Measurements from ENCODE around the gene GNA12.

Gene GNA12

GRCh38 chr7:2709553-2710285 lies 134.4 kb downstream of the GNA12 start:
- no peak overlapping the region for H3K4me3 ChIP-seq (ENCODE audit: low read length)

GRCh38 chr7:2708547-2709310 lies 135.4 kb downstream of the GNA12 start:
- no peak overlapping the region for H3K9ac ChIP-seq (ENCODE audit: low read depth, low read length)
- no peak overlapping the region for H3K4me3 ChIP-seq (ENCODE audit: low read length)
- no peaks in the 10 kb centered on the region for H3K36me3 ChIP-seq (ENCODE audit: insufficient read depth, low read length)
- H3K4me2 ChIP-seq (ENCODE audit: low read length) = no peak overlapping the region
- peaks cover 6% of the 10 kb centered on the region for H3K4me1 ChIP-seq (ENCODE audit: control insufficient read depth, insufficient read depth, low read length)
- no peaks in the 10 kb centered on the region for H3K27me3 ChIP-seq (ENCODE audit: control insufficient read depth, insufficient read depth, low read length)
- H3K9me3 ChIP-seq (replicated peaks; ENCODE audit: low read length) = no peaks in the 10 kb centered on the region

More at GRCh38 chr7:2709553-2710285, 134.4 kb downstream of the GNA12 start:
- Histone ChIP-seq H3K9me3 (replicated peaks; ENCODE audit: low read length) (no peaks in the 10 kb centered on the region), H3K27me3 (ENCODE audit: control insufficient read depth, insufficient read depth, low read length) (no peaks in the 10 kb centered on the region), H3K36me3 (ENCODE audit: insufficient read depth, low read length) (no peaks in the 10 kb centered on the region), H3K4me2 (ENCODE audit: low read length) (peak overlapping the region; percentile 74), H3K4me1 (ENCODE audit: control insufficient read depth, insufficient read depth, low read length) (peaks cover 6% of the 10 kb centered on the region), H3K9ac (ENCODE audit: low read depth, low read length) (peak overlapping the region; percentile 20)

- no peaks in the 10 kb centered on the region for H3K36me3 ChIP-seq (ENCODE audit: insufficient read depth, low read length)
- peaks cover 6% of the 10 kb centered on the region for H3K4me1 ChIP-seq (ENCODE audit: control insufficient read depth, insufficient read depth, low read length)
- H3K9ac ChIP-seq (ENCODE audit: low read depth, low read length) = no peak overlapping the region
- no peak overlapping the region for H3K4me3 ChIP-seq (ENCODE audit: low read length)
- no peaks in the 10 kb centered on the region for H3K27me3 ChIP-seq (ENCODE audit: control insufficient read depth, insufficient read depth, low read length)
- no peak overlapping the region for H3K4me2 ChIP-seq (ENCODE audit: low read length)
- H3K9me3 ChIP-seq (replicated peaks; ENCODE audit: low read length) = no peaks in the 10 kb centered on the region
These were observed 136.1 kb downstream of the GNA12 start for GRCh38 chr7:2708041-2708440.

- Histone ChIP-seq H3K4me2 (ENCODE audit: low read length) (no peak overlapping the region), H3K9me3 (replicated peaks; ENCODE audit: low read length) (no peaks in the 10 kb centered on the region), H3K36me3 (ENCODE audit: insufficient read depth, low read length) (no peaks in the 10 kb centered on the region), H3K4me3 (ENCODE audit: low read length) (no peak overlapping the region), H3K4me1 (ENCODE audit: control insufficient read depth, insufficient read depth, low read length) (peaks cover 6% of the 10 kb centered on the region), H3K9ac (ENCODE audit: low read depth, low read length) (no peak overlapping the region), H3K27me3 (ENCODE audit: control insufficient read depth, insufficient read depth, low read length) (no peaks in the 10 kb centered on the region)
These were observed 136.6 kb downstream of the GNA12 start for GRCh38 chr7:2707481-2707880.

- Histone ChIP-seq H3K4me3 (ENCODE audit: low read length) (no peak overlapping the region), H3K9me3 (replicated peaks; ENCODE audit: low read length) (no peaks in the 10 kb centered on the region), H3K9ac (ENCODE audit: low read depth, low read length) (no peak overlapping the region), H3K4me2 (ENCODE audit: low read length) (no peak overlapping the region), H3K27me3 (ENCODE audit: control insufficient read depth, insufficient read depth, low read length) (no peaks in the 10 kb centered on the region), H3K36me3 (ENCODE audit: insufficient read depth, low read length) (no peaks in the 10 kb centered on the region), H3K4me1 (ENCODE audit: control insufficient read depth, insufficient read depth, low read length) (peaks cover 10% of the 10 kb centered on the region)
These were observed 137.4 kb downstream of the GNA12 start for GRCh38 chr7:2706685-2707126.

- no peak overlapping the region for H3K4me2 ChIP-seq (ENCODE audit: low read length)
- no peaks in the 10 kb centered on the region for H3K9me3 ChIP-seq (replicated peaks; ENCODE audit: low read length)
- H3K27me3 ChIP-seq (ENCODE audit: control insufficient read depth, insufficient read depth, low read length) = peaks cover 3% of the 10 kb centered on the region
- no peaks in the 10 kb centered on the region for H3K36me3 ChIP-seq (ENCODE audit: insufficient read depth, low read length)
- H3K9ac ChIP-seq (ENCODE audit: low read depth, low read length) = no peak overlapping the region
- peaks cover 14% of the 10 kb centered on the region for H3K4me1 ChIP-seq (ENCODE audit: control insufficient read depth, insufficient read depth, low read length)
- H3K4me3 ChIP-seq (ENCODE audit: low read length) = no peak overlapping the region
These were observed 138.6 kb downstream of the GNA12 start for GRCh38 chr7:2705371-2706096.

- H3K36me3 ChIP-seq (ENCODE audit: insufficient read depth, low read length) = no peaks in the 10 kb centered on the region
- no peak overlapping the region for H3K4me2 ChIP-seq (ENCODE audit: low read length)
- H3K9me3 ChIP-seq (replicated peaks; ENCODE audit: low read length) = no peaks in the 10 kb centered on the region
- H3K27me3 ChIP-seq (ENCODE audit: control insufficient read depth, insufficient read depth, low read length) = peaks cover 8% of the 10 kb centered on the region
- no peak overlapping the region for H3K9ac ChIP-seq (ENCODE audit: low read depth, low read length)
- H3K4me1 ChIP-seq (ENCODE audit: control insufficient read depth, insufficient read depth, low read length) = peaks cover 8% of the 10 kb centered on the region
- no peak overlapping the region for H3K4me3 ChIP-seq (ENCODE audit: low read length)
These were observed 141.5 kb downstream of the GNA12 start for GRCh38 chr7:2702594-2702957.

GRCh38 chr7:2701832-2702593 lies 142.1 kb downstream of the GNA12 start:
- Histone ChIP-seq H3K4me3 (ENCODE audit: low read length) (no peak overlapping the region), H3K9me3 (replicated peaks; ENCODE audit: low read length) (no peaks in the 10 kb centered on the region), H3K4me2 (ENCODE audit: low read length) (peak overlapping the region; percentile 46), H3K9ac (ENCODE audit: low read depth, low read length) (no peak overlapping the region), H3K36me3 (ENCODE audit: insufficient read depth, low read length) (no peaks in the 10 kb centered on the region), H3K4me1 (ENCODE audit: control insufficient read depth, insufficient read depth, low read length) (peaks cover 8% of the 10 kb centered on the region), H3K27me3 (ENCODE audit: control insufficient read depth, insufficient read depth, low read length) (peaks cover 8% of the 10 kb centered on the region)

GRCh38 chr7:2701424-2701823 lies 142.7 kb downstream of the GNA12 start:
- Histone ChIP-seq H3K9me3 (replicated peaks; ENCODE audit: low read length) (no peaks in the 10 kb centered on the region), H3K36me3 (ENCODE audit: insufficient read depth, low read length) (no peaks in the 10 kb centered on the region), H3K27me3 (ENCODE audit: control insufficient read depth, insufficient read depth, low read length) (peaks cover 8% of the 10 kb centered on the region), H3K4me1 (ENCODE audit: control insufficient read depth, insufficient read depth, low read length) (peaks cover 8% of the 10 kb centered on the region), H3K4me3 (ENCODE audit: low read length) (no peak overlapping the region), H3K9ac (ENCODE audit: low read depth, low read length) (no peak overlapping the region), H3K4me2 (ENCODE audit: low read length) (peak overlapping the region; percentile 46)

GRCh38 chr7:2700141-2700850 lies 143.8 kb downstream of the GNA12 start:
- Histone ChIP-seq H3K4me1 (ENCODE audit: control insufficient read depth, insufficient read depth, low read length) (peaks cover 8% of the 10 kb centered on the region), H3K4me3 (ENCODE audit: low read length) (no peak overlapping the region), H3K36me3 (ENCODE audit: insufficient read depth, low read length) (no peaks in the 10 kb centered on the region), H3K9me3 (replicated peaks; ENCODE audit: low read length) (no peaks in the 10 kb centered on the region), H3K9ac (ENCODE audit: low read depth, low read length) (no peak overlapping the region), H3K4me2 (ENCODE audit: low read length) (no peak overlapping the region), H3K27me3 (ENCODE audit: control insufficient read depth, insufficient read depth, low read length) (peaks cover 8% of the 10 kb centered on the region)
